GM19452 (cell line): ENCODE measurements around the gene MMS22L.

ENCODE experiments used
- ATAC-seq: cut with Tn5 transposase; IDR thresholded peaks from one replicate; pipeline ENCODE4 v1.9.1; 2021; ENCODE audit not compliant: unreplicated experiment

Gene MMS22L

DNA sequence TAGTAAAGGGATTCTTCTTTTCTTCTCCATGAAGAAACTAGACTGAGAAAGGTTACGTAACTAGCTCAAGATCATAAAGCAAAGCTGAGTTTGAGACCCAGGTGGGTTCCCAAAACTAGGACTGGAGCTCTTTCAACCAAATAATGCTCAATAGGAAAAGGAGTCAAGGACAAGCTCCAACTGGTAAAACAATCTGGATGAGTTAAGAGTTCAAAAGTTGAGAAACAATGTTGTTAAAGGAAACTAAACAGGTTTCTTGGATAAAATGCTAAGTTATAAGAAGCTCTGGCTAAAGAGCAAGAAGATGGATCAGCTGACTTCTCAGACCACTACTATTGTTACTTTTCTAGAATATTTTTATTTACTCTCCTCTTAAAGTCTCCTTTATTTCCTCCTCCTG is 137.3 kb downstream of the MMS22L start:
- ATAC-seq, result no peak

DNA sequence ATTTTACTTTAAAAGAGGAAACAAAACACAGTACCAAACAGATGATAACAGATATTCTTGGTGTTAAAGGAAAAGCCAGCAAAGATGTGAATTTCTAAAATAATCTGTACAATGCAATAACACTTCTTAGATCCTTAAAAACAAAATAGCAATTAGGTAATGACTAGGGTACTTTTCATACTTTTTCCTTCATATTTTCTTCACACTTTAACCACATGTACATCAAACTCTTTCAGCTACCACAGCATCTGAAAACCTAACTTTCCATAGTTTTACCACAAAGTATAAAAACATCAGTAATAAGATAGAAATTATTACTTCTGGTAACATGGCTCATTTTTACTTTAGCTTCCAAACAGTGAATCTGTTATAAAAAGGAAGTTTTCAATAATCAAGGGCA is 141.3 kb downstream of the MMS22L start:
- ATAC-seq, result no peak

DNA sequence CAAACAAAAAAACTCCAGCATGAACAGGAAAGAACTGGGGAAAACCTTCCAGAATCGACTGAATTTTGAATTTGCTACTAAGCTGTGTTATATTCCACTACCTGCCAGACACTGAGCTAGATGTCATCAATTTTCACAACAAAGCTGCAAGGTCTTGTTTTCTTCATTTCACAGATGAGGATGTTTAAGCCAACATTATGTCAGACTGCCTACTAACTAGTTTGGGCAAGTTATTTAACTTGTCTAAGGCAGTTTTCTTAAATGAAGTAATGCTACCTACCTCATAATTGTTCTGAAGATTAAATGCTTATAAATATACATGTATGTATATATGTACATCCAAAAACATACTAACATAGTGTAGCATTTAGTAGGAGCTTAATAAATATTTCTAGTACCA is 144.4 kb downstream of the MMS22L start:
- ATAC-seq, result no peak

DNA sequence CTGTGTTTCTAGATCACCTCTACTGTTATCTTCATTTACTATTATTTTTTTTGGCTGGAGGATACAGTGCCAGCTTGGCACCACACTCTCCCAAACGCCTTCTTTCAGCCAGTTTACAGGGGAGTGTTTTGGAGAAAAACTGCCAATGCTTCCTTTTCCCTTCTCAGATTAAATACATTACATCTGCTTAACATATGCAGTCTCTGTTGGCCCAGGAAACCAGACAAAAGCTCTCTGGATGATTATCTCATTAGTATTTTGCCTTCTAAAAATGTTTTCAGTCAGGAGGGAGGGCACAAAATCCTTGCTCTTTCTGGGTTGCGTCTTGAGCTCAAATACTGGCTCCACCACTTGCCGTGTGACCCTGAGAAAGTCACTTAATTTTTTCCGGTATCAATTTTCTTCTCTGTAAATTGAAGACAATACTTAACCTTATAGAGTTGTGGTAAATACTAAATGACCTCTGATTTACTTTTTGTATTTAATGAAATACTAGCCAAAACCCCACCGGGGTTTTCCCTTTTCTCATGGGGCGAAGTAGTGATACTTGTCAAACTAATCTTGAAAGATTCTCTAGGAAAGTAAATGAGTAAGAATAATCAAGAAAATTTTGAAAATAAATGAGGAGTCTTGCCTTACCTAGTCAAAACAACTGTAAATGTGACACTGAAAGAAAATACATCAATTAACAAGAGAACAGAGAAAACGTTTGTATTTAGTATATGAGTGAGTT is 146.2 kb downstream of the MMS22L start:
- no peak for ATAC-seq

DNA sequence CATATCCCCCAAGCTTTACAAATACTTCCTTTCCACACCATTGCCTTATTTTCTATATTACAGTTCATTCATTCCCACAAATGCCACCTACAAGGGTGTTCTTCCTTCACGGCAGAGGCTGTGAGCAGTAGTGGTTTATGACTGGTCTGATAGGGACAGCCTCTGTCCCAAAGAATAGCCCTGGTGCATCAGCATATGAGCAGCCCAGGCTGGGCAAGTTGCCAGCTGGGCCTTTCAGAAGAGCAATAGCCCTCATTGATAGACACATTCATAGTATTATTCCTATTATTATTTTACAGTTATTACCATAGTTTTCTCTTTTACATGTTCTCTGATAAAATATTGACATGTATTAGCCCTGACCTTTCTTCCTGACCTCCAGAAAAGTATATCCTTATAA is 149.9 kb downstream of the MMS22L start:
- no peak for ATAC-seq

DNA sequence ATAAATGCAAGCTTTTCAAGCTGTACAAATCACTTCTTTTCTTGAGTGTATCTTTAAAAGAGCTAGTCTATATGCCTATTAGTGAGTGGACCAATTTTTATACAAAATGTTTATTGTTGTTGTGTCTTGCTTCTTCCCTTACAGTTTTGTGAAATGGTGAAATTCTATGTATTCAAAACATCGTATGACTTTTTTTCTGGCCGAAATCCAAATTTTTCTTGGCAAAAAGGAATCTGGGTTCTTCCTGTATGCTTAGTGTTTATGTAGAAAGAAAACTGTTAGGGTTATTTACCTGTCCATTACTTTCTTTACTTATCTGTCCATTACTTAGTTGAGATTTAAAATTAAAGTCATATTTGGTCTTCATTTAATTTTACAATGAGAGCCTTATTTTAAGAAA is 153.9 kb downstream of the MMS22L start:
- ATAC-seq, result no peak

DNA sequence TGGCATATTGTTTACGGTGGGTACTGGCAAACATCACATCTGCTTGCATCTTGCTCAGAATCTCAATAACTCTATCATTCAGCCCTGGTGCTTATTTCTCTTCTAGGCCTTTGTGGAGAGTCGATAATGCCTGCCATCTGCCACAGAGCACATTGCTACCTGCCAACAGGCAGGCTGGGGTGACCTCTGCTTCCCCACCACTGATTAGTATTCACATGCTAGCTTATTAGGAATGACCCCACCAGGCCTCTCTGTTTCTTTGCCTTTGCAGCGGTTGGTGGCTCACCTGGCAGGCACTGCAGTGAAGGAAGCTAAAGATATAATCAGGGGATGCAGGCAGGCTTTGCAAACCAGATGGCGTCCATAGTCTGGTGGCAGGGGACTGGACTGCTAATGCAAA is 154.5 kb downstream of the MMS22L start:
- ATAC-seq, result no peak

DNA sequence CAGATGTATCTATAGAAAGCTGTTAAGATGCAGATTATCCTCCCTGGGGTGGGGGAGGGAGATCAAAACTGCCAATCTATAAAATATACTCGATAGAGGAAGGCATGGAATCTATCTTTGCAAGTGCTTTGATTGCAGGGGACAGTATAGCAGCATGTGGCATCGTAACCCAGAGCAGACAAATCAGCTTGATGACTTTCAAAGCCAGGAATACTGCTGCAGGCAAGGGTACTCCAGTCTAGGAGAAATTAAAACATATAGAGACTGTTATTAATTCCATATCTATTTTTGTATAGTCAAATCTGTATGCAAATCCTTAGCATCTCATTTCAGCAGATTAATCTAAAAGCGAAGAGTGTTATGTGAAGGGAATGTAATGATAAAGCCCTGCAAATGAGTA is 159.4 kb downstream of the MMS22L start:
- no peak for ATAC-seq

DNA sequence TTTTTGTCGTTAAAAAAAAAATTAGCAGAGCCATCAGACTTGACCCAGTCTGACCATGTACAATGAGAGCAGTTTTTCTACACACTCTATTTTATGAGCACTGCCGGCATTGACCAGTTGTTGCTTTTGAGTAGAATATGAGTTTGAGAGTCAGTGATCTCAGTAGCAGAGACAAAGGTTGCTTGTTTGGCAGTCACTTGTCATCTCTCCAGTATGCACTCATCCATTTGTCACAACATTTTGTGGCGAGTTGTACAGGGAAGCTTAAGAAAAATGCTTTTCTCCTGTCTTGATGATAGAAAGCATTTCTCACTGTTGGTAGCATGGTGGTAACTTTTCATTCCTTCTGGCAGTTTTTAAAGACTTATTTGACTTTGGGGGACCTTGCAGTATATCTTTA is 159.9 kb downstream of the MMS22L start:
- no peak for ATAC-seq

DNA sequence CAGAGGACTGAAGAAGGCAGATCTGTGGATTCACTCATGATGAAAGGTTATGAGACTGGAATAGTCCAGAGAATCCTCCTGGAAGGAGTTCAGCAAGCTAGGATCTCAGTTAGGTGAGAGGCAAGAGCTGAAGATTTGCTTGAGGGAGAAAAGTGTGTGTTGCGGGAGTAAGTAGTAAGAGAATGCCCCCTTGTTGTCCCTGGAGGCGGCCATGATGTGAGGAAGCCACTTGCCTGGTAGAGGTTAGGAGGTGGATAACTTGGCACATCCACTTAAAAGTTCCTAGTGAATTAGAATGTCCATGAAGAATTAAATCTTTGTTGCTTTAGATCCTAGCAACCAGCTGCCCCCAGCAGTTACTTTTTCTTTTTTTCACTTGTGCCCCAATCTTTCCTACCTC is 162.5 kb downstream of the MMS22L start:
- ATAC-seq, result no peak

DNA sequence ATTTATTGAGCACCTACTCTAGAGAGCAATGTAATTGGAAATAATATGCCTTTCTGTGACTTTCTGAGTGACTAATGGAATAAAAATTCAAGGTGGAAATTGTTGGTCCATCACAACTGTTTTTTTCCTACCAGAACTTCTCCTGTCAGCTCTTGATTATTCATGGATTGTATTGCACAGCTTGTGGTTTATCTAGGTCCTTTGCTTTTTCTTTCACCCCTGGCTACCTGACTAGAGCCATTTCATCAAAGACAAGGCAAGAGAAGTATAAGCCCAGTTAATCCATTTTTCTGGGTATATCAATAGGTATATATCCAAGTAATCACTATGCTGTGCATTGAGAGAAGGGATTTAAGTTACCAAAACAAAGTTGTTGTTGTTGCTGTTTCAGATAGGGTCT is 168.4 kb downstream of the MMS22L start:
- no peak for ATAC-seq

DNA sequence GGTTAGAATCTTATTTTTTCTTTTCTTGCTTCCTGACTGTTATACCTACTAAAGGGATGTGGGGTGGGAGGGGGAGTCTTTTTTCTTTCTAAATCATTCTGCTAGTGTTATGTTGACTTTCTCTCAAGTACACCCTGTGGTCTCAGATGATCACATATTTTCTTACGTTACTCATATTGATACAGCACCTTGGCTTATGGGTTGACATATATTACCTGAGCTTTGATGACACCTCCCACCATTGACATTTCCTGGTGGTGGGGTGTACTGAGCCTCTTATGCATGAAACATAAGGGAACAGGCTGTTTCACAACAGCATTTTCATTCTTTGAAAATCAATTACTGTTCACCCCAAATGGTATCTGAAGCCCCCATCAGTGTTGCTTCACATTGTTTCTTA is 169.8 kb downstream of the MMS22L start:
- ATAC-seq, result no peak

DNA sequence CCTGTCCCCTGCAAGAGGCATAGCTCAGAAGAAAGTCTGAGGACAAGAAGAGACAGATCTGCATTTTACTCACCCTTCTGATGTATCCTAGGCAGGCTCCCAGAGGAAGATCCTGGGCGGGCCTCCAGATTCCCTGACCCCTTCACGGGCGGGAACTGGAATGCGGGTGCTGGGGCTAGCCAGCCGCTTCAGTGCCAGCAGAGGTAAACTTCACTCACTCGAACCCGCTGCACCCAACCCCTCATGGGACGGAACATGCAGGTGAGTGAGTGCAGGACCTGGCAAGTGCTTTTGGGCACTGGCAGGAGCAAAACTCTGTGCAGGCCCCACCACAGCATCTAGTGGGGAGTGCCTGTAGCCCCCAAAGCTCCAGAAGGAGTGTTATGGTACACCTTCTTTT is 171.8 kb downstream of the MMS22L start:
- ATAC-seq, result no peak

DNA sequence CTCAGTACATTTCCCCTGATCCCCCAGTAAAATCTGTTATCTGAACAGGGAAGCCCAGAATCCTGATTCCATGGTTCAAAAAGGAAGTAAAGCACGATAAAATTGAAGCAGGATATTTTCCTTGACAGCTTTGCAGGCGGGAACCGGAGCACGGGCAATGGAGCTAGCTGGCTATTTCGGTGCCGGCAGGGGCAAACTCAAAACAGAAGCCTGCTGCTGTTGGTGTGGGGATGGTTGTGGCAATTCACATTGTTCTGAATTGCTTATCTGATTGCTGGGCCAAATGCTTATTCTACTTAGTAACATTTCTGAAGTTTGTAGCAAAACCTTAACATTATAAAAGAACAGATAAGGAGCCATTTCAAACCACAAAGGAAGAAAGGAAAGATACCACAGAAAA is 172.4 kb downstream of the MMS22L start:
- no peak for ATAC-seq

DNA sequence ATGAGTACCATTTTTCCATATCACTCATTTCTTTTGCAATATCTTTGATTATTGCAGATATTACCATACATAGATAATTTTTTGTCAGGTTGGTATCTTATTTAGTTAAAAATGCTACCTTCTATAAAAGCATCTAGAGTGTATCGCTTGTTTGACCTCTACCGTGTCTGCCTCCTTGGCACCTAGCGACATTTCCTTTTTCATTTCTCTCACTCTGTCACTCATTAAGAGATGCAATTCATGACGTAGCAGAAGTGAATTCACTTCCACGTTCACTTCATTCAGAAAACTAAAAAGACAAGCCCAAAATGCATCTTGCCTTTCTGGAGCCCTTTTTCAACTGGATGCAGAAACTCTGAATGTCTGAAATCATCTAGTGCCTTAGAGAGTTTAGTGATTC is 172.9 kb downstream of the MMS22L start:
- no peak for ATAC-seq

DNA sequence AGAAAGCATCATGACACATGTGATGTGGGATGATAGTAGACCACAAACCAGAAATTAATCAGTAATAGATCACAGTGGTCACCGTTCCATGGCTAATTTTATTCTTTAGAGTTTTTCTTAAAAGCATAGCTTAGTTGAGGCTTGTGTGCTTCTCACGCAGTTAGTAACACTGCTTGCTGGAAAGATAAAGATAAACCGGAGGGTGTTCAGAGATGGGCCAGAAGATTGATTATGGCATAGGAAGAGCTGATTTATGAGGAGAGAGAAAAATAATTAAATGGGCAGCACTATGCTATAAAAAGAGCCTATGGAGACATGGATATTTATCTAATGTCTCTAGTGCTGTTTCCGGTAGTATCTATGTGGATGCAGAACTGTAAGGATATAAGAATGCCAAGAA is 173.6 kb downstream of the MMS22L start:
- no peak for ATAC-seq

DNA sequence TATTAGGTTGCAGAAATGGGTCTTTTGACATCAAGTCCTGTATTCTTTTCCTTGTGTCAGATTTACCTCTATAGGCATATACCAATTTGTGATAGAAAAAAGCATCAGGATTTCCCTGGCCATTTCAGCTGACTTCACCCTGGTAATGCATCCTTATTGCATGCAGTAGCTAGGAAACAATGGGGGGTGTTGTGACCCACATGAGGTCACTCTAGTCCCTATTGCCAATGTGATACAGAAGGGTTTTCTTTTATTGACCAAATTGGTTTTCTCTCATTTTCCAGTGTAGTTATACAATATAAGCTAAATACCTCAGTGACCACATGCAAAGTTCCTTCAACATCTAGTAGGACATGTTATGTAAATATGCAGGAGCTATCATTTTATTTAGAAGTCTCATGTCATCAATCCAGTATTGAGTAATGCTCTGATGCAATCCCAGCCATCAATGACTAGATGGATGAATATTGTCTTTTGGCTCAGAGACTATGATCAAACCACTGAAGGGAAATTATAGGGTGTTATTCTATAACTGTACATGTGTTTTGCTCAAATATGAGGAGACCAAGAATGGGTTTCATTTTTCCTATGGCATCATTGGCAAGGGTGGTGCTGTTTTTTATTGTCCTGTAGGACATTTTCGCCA is 180.7 kb downstream of the MMS22L start:
- ATAC-seq, result no peak

DNA sequence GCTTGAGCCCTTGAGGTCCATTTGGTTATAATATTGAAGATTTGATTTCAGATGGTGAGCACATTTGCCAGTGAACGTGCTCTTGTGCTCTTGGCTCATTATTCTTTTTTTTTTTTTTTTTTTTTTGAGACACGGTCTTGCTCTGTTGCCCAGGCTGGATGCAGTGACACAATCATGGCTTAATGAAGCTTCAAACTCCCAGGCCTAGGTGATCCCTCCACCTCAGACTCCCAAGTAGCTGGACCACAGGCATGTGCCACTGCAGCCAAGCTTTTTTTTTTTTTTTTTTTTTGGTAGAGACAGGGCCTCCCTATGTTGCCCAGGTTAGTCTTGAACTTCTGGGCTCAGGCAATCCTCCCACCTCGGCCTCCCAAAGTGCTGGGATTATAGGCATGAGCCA is 182.3 kb downstream of the MMS22L start:
- no peak for ATAC-seq

DNA sequence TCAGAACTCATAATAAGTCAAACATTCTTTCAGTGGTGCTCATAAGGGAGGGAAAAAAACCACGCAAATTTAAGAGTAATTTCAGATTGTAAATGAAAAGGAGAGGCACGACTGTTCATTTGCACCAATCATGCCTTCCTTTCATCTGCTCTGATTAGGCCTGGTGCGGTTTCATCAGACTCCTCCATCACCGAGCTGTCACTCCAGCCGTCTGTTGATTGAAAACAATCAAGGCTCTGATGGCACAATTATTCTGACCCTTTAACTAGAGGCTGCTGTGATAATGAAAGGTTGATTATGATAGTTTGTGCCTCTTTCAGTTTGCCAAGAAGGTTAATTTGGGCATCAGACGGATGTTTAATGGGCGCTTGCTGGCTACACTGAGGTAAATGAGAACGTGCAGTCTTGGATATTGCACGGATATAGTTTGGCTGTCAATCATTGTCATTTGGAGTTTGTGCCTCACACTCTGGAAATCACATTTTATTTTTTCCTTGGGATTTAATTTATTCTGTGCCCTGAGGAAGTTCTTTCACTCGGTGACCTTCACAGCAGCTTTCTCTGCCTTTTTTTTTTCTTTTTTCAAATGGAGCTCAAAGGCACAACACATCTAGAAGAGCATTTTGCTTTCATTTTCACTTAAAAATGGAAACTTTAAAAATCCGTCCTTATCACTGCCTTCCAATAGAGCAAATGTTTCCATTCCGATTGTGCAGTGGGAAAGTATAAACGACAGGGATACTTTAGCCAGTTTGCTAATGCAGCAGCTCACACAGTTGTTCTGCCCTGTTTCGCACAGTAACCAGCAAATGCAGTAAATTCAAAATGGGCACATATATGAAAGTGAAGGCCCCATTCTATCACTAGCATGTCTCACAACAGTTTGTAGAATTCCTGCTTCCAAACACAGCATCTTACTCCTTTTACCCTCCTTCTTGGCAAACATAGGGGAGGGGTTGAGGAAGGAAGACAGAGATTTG is 185.7 kb downstream of the MMS22L start:
- ATAC-seq, result no peak

DNA sequence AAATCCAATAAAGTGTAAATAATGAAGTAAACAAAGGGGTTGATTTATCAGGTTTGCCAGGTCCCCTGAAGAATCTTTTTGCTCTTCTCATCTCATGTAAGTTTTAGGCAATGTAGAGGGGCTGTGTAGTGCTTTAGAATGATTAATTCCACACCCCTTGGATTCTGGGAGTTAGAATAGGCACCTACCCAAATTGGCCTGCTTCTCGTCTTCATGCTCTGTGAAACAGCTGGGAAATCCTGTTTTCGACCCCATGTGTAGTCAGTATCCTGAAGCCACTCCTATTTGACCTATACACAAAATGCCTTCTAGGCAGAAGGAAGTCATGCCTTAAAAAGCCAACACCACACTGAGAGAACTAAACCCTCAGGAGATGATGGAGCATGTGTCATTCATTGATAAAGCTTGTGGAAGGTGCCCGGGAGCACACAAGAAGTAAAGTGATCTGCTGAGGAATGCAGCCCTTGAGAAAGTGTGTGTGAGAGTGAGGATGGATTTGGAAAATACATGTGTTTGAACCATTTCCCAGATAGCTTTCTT is 187.6 kb downstream of the MMS22L start:
- no peak for ATAC-seq

DNA sequence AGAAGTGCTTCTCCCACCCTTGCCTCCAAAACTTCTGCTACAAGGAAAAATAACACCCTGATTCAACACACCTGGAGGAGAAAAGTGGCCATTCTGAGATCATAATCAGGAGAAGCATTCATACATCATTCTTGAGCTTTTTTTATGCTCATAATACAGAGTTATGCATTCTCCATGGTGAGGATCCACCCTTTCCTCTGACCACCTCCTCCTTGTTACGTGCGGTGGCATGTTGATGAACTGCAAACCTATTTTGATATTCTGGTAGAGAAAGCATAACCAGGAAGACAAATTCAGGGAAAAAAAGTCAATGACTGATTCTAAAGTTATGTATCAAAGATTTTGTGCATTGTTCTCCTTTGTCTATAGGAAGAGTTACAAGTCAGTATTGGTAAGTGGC is 188.6 kb downstream of the MMS22L start:
- no peak for ATAC-seq
